ENCODE results near the gene LXN. TPM values are rescaled to one million over a fixed set of nuclear protein-coding genes. Genes with fewer than 3 reads are reported as not detected.
A peak's percentile ranks its signal among the peaks of the same experiment; 100 is the strongest.

Gene LXN
- total RNA-seq, 1 experiment from 2014 or later = 3.4 TPM

- H3K27me3 Mint-ChIP-seq (ENCODE audit: insufficient read depth, unreplicated experiment) = no peaks in the 10 kb centered on the region
- intact Hi-C loops (cut with micrococcal nuclease) = loop anchor here (2.0 kb wide), 3 partner anchors 74 to 1112 kb away; partner anchors contain the start of gene MLF1
- POLR2A ChIA-PET = interaction anchor here (0.5 to 2.1 kb wide), 17 partner anchors 18 to 1767 kb away, joined by 3 to 18 read pairs (median 4); partner anchors contain the start of genes CCNL1, LXN, MFSD1 and MLF1
- peak; percentile 96 for DNase-seq (ENCODE audit: unreplicated experiment)
- peak within 1 kb of the TSS; percentile 94 for H3K27ac Mint-ChIP-seq (ENCODE audit: low read depth, unreplicated experiment)
- TF ChIP-seq CTCF (IDR thresholded peaks at IDR 0.05; ENCODE audit: unreplicated experiment) = peak; percentile 81
- CTCF ChIA-PET = interaction anchor here (0.6 to 3.6 kb wide), 30 partner anchors 9 to 1974 kb away, joined by 3 to 52 read pairs (median 4); partner anchors contain the start of genes LXN and MLF1
- peak within 1 kb of the TSS; percentile 93 for H3K4me3 Mint-ChIP-seq (ENCODE audit: unreplicated experiment)
- no peaks in the 10 kb centered on the region for H3K9me3 Mint-ChIP-seq (ENCODE audit: unreplicated experiment)
- BruUV-seq (replicated peaks) = no TSS peak
- H3K36me3 Mint-ChIP-seq (ENCODE audit: insufficient read depth, unreplicated experiment) = peaks cover 20% of the 10 kb centered on the region
- peaks cover 12% of the 10 kb centered on the region for H3K4me1 Mint-ChIP-seq (ENCODE audit: insufficient read depth, unreplicated experiment)
Observed at GRCh38 chr3:158644345-158644908, 28.0 kb downstream of the LXN start, which contains the start of gene GFM1. Gene GFM1 (plus strand): TSS chr3:158644527. CDS start chr3:158644635, 108 bp downstream.

GRCh38 chr3:158642474-158643210, 29.8 kb downstream of the LXN start:
- no peak for DNase-seq (ENCODE audit: unreplicated experiment)
- Mint-ChIP-seq H3K27ac (ENCODE audit: low read depth, unreplicated experiment) (no peak overlapping the region), H3K4me3 (ENCODE audit: unreplicated experiment) (no peak overlapping the region), H3K9me3 (ENCODE audit: unreplicated experiment) (no peaks in the 10 kb centered on the region), H3K4me1 (ENCODE audit: insufficient read depth, unreplicated experiment) (peaks cover 12% of the 10 kb centered on the region), H3K27me3 (ENCODE audit: insufficient read depth, unreplicated experiment) (no peaks in the 10 kb centered on the region), H3K36me3 (ENCODE audit: insufficient read depth, unreplicated experiment) (peaks cover 3% of the 10 kb centered on the region)
- no peak for TF ChIP-seq CTCF (IDR thresholded peaks at IDR 0.05; ENCODE audit: unreplicated experiment)
- intact Hi-C loops (cut with micrococcal nuclease) = no loop called here
- BruUV-seq (replicated peaks) = no TSS peak
- CTCF ChIA-PET = interaction anchor here (0.5 to 2.3 kb wide), 7 partner anchors 12 to 1110 kb away, joined by 3 to 6 read pairs (median 3); no protein-coding TSS in a partner anchor
- POLR2A ChIA-PET = no interaction called here

- H3K27me3 Mint-ChIP-seq (ENCODE audit: insufficient read depth, unreplicated experiment) = no peaks in the 10 kb centered on the region
- no peak overlapping the region for H3K4me3 Mint-ChIP-seq (ENCODE audit: unreplicated experiment)
- intact Hi-C loops (cut with micrococcal nuclease) = no loop called here
- DNase-seq (ENCODE audit: unreplicated experiment) = no peak
- H3K27ac Mint-ChIP-seq (ENCODE audit: low read depth, unreplicated experiment) = no peak overlapping the region
- CTCF ChIA-PET = interaction anchor here (0.7 to 1.4 kb wide), 4 partner anchors 17 to 1109 kb away, joined by 3 to 4 read pairs (median 3); no protein-coding TSS in a partner anchor
- H3K4me1 Mint-ChIP-seq (ENCODE audit: insufficient read depth, unreplicated experiment) = peaks cover 12% of the 10 kb centered on the region
- no peak for TF ChIP-seq CTCF (IDR thresholded peaks at IDR 0.05; ENCODE audit: unreplicated experiment)
- H3K9me3 Mint-ChIP-seq (ENCODE audit: unreplicated experiment) = no peaks in the 10 kb centered on the region
- H3K36me3 Mint-ChIP-seq (ENCODE audit: insufficient read depth, unreplicated experiment) = no peaks in the 10 kb centered on the region
- POLR2A ChIA-PET = interaction anchor here (1.0 kb wide), 1 partner anchor 71 kb away, joined by 3 read pairs; the partner anchor contains the start of gene MLF1
- no TSS peak for BruUV-seq (replicated peaks)
Observed at GRCh38 chr3:158642005-158642404, 30.4 kb downstream of the LXN start.

GRCh38 chr3:158640646-158641045, 31.8 kb downstream of the LXN start:
- Mint-ChIP-seq H3K4me1 (ENCODE audit: insufficient read depth, unreplicated experiment) (peaks cover 6% of the 10 kb centered on the region), H3K4me3 (ENCODE audit: unreplicated experiment) (no peak overlapping the region), H3K9me3 (ENCODE audit: unreplicated experiment) (no peaks in the 10 kb centered on the region), H3K27me3 (ENCODE audit: insufficient read depth, unreplicated experiment) (no peaks in the 10 kb centered on the region), H3K36me3 (ENCODE audit: insufficient read depth, unreplicated experiment) (no peaks in the 10 kb centered on the region), H3K27ac (ENCODE audit: low read depth, unreplicated experiment) (no peak overlapping the region)
- TF ChIP-seq CTCF (IDR thresholded peaks at IDR 0.05; ENCODE audit: unreplicated experiment) = no peak
- ChIA-PET POLR2A (no interaction called here), CTCF (interaction anchor here (1.3 kb wide), 1 partner anchor 20 kb away, joined by 3 read pairs; no protein-coding TSS in a partner anchor)
- no peak for DNase-seq (ENCODE audit: unreplicated experiment)
- BruUV-seq (replicated peaks) = no TSS peak
- intact Hi-C loops (cut with micrococcal nuclease) = no loop called here

Measured in MCF 10A (cell line).